HL-60/S4 treated with retinoic acid at 250 ng/mL for 4 days and 3 days (cell line): ENCODE data around the gene OR8I2.
"Not testable (repeated sequence)": the region's sequence is repeated elsewhere in the genome, so short reads cannot be mapped to it uniquely, and the experiment has no call there.

Experiments
- in situ Hi-C: fragments of 300-500 bp; cut with MboI; formaldehyde crosslinking; loops from 2 replicates; pipeline ENCODE4 v1.7.0; 2022; ENCODE audit warnings: low sequenced_read_pairs

The OR8I2 gene

GRCh38 chr11:56093008-56093407 is at the start of gene OR8I2:
OR8I2 (plus strand) TSS chr11:56093308; CDS start chr11:56093308, 0 bp downstream.
- in situ Hi-C loops: no loop called here

GRCh38 chr11:56045538-56045937 is 47.6 kb upstream of the OR8I2 start:
- in situ Hi-C loops: no loop called here

GRCh38 chr11:56048480-56048879 is 44.6 kb upstream of the OR8I2 start:
- in situ Hi-C loops: no loop called here

GRCh38 chr11:56049487-56049886 is 43.6 kb upstream of the OR8I2 start:
- in situ Hi-C loops: no loop called here

GRCh38 chr11:56056366-56056765 is 36.7 kb upstream of the OR8I2 start:
- in situ Hi-C loops: not testable (repeated sequence)

GRCh38 chr11:56057661-56058237 is 35.4 kb upstream of the OR8I2 start:
- in situ Hi-C loops: not testable (repeated sequence)

- in situ Hi-C loops: not testable (repeated sequence)
Observed at GRCh38 chr11:56058260-56058780, 34.8 kb upstream of the OR8I2 start.

GRCh38 chr11:56066980-56067379 is 26.1 kb upstream of the OR8I2 start:
- in situ Hi-C loops: no loop called here

GRCh38 chr11:56089697-56090096 is 3.4 kb upstream of the OR8I2 start:
- in situ Hi-C loops: no loop called here

- in situ Hi-C loops: no loop called here
Observed at GRCh38 chr11:56103210-56103737, 10.2 kb downstream of the OR8I2 start, which contains the start of gene OR8H2. OR8H2 (plus strand) TSS chr11:56103687; CDS start chr11:56105043, 1,356 bp downstream.

- in situ Hi-C loops: no loop called here
Observed at GRCh38 chr11:56122073-56122472, 29.0 kb downstream of the OR8I2 start, which contains the start of gene OR8H3. OR8H3 (plus strand) TSS chr11:56122373; CDS start chr11:56122373, 0 bp downstream.

GRCh38 chr11:56140151-56140661 is 47.1 kb downstream of the OR8I2 start, which contains the start of gene OR8J3:
OR8J3 (minus strand) TSS chr11:56140201; CDS start chr11:56137718, 2,483 bp downstream.
- in situ Hi-C loops: no loop called here

GRCh38 chr11:56143681-56144080 is 50.6 kb downstream of the OR8I2 start:
- in situ Hi-C loops: not testable (repeated sequence)
